HK-2 (cell line): ENCODE measurements around the gene CDH8.
"Not testable (repeated sequence)": the region's sequence is repeated elsewhere in the genome, so short reads cannot be mapped to it uniquely, and the experiment has no call there.

Experiments used
- DNase-seq: peaks from one replicate; pipeline ENCODE4 v3.0.0-alpha.2; 2018; ENCODE audit not compliant: unreplicated experiment

CDH8 gene

DNA sequence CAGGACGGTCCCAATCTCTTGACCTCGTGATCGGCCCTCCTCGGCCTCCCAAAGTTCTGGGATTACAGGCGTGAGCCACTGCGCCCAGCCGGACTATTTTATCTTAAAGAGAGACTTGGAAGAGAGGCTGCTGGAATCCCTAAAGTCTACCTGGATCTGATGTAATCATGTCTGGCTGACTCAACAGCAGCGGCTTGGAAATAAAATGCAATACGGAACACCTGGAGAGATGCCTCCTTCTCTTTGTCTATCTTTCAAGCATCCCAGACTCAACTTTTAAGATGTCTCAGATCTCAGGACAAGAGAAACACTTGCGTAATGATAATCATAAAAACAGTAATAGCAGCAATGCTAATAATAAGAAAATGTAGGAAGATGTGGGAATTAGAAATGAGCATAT, 95.6 kb downstream of the CDH8 start:
- no peak for DNase-seq

GRCh38 chr16:61937646-61938045, 98.6 kb downstream of the CDH8 start:
- DNase-seq, result no peak

DNA sequence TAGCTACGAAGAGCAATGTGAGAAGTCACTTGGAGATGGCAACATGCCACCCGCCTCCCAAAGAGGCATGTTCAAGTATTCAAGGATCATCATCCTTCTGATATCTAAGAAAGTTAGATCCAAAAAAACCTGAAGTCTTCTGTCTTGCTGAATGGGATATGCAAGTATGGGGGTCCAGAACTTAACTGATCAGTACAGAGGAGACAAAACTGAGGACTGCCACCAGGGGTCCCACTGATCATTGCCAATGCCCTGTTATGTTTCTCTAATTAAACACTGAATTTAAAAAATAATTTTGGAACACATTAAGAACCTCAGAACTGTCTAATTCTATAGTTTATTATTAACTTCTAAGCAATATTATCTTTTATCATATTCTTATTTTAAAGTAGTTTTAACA, 99.7 kb downstream of the CDH8 start:
- no peak for DNase-seq

DNA sequence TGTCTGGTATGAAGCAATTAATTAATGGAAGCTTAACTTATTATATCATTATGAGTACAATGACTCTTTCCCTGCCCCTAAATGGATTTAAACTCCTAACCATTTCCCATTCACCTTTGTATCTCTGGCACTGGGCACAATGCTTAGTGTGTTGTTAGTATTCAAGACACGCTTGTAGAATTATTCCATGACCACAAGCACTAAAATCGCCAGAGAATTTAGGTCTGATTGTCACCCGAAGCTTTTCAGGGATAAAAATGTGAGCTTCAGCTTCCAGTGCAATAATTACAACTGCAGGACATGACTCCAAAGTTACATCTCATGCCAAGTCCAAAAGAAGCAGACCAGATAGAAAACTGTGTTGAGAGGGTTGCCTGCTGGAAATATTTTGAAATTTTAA, 101.6 kb downstream of the CDH8 start:
- no peak for DNase-seq

- DNase-seq, result no peak
Observed at GRCh38 chr16:61929776-61930175, 106.5 kb downstream of the CDH8 start.

DNA sequence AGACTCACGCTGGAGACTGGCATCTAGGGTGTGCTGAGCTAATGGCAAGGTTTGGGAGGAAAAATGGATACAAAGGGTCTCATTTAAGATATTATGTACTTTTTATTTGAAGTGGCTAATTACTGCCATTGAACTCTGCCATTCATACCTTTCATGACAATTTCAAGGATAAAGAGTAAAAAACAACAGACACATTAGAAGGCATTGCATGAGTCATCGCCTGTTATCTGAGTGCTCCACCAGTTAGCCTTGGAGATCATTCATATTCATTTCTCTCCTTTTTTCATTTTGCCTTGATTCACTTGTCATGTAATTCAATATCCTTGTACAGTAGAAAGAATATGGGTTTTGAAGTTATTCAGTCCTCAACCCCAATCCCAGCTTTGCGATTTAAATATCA, 109.5 kb downstream of the CDH8 start:
- DNase-seq, result no peak

DNA sequence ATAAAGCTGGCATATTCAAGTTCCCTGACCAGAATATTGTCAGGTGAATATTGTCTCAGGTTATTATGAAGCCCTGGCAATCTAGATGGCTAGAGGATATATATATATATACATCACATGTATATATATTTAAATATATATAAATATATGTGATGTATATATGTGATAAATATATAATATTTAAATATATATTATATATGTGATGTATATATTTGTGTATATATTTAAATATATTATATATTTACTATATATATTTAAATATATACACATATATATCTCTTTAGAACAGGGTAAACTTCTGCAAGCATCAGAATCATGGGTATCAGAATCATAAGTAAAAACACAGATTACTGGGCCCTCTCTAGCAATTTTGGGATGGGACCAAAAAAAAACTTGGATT, 112.6 kb downstream of the CDH8 start:
- DNase-seq, result no peak

DNA sequence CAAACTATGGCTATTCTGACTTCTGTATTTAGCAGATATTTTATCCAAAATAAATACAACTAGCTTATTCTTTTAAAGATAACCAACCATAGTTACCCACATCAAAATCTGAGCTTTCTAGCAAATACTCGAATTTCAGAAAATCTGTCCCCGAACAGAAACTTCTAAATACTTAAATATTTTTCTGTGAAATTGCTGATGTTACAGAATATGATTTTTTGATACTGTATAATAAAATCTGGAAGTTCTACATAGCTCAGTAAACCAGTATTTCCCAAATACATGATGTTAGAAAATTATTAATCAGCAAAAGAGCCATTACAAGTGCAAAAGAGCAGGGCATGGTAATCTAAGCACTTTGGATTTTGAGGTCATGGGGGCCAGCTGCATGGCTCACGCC, 114.9 kb downstream of the CDH8 start:
- no peak for DNase-seq

GRCh38 chr16:61917865-61918826, 118.1 kb downstream of the CDH8 start:
- DNase-seq, result not testable (repeated sequence)

DNA sequence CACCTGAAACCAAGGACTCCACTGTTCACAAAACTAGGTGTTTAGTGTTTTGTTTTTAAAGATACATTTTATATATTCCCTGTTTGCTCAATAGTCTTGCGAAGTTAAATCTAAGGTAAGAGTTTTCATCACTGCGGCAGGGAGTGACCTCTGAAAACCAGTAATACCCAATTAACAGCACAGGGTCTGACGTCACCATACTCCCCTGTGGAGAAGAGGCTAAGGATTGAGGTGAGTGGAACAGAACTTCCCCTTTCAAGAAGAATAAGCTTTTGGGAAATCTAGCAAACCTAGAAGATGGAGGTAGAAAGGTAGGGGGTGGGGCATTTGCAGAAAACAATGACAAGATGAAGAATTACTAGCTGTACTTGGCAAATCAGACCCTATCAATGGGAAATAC, 120.7 kb downstream of the CDH8 start:
- no peak for DNase-seq

DNA sequence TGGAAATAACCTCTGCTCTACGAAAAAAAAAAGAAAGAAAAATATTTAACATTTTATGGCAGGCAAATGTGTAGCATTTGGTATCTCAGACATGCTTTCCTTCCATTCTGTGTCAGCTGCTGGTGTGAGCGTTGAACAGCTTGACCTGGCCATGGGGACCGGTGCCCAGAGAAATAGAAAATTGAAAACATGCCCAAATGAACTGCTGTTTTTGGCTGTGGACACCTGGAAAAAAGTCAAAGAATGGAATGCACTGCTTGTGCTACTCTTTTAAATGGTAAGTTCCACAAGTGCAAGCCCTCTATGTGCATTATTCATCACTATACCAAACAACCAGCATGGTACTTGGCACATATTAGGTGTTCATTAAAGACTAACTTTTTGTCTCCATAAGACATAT, 127.2 kb downstream of the CDH8 start:
- no peak for DNase-seq

DNA sequence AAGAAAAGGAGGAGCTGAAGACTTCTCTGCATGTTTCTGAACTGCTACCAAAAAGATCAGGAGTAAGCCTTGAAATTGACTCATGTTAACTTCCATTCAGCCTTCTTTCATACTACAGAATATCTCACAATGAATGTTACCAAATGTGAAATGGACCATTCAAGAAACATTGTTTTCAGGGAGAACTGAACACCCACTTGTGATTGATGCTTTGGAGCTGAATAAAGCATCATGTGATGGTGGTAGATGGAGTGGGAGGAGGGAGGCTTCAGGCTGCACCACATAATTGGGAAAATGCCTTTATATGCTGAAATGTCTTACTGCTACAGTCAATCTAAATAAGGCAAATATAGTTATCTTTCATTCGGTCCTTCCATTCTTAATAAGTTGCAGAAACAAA, 127.8 kb downstream of the CDH8 start:
- no peak for DNase-seq

- DNase-seq, result no peak
Observed at GRCh38 chr16:61901689-61902088, 134.5 kb downstream of the CDH8 start.

DNA sequence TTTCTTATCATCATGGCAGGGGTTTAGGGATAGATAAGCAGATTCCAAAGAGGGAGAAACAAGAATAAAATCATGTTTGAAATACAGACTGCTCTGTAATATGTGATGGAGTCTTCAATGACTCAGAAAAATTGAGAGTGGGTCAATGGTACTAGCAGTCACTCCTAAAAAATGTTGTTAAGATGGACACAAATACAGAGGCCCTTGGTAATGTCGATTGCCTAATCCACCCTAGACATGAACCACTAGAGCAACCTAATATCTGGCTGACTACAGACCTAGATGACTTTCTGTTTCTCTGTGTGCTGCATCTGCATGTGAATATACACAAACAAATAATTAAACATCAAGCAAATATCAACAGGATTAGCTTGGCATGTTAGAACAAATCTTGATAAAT, 135.8 kb downstream of the CDH8 start:
- DNase-seq, result no peak

DNA sequence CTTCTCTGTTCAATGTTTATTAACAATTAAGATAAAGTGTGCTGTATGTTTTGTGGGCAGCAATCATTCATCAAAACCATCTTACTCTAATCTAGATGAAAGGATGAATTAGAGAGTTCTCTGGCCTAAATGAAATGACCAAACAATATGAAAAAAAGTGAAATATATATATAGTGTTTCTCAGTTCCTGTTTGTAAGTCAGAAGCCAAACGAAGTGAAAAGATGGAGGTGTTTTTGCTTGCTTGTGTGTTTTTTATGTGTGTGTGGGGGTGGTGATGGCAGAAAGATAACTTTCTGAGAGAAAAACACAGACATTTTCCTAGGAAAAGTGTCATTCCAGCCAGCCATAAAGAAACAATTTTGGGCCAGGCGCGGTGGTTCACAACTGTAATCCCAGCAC, 138.6 kb downstream of the CDH8 start:
- DNase-seq, result no peak

DNA sequence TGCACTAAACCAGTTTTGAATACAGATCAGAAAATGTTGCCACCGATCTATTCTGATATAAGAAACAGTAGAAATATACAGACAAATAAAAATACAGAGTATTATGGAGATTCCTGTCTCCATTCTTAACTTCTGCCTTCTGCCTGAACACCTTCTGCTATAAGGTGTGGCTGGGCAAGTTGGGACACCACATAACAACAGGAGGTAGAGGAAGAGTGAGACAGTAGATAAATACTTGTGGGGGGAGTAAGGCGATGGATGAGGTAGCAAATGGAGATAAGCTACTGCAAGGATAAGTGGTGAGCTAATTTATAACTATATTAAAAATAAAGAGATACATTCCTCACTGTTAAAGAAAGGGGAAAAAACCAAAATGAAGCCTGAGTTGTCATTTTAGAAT, 143.7 kb downstream of the CDH8 start:
- no peak for DNase-seq

GRCh38 chr16:61891460-61891859, 144.8 kb downstream of the CDH8 start:
- no peak for DNase-seq

GRCh38 chr16:61890386-61890785, 145.9 kb downstream of the CDH8 start:
- DNase-seq, result no peak

GRCh38 chr16:61887903-61888302, 148.3 kb downstream of the CDH8 start:
- DNase-seq, result no peak

GRCh38 chr16:61885343-61885742, 150.9 kb downstream of the CDH8 start:
- no peak for DNase-seq

GRCh38 chr16:61879306-61879705, 156.9 kb downstream of the CDH8 start:
- no peak for DNase-seq

DNA sequence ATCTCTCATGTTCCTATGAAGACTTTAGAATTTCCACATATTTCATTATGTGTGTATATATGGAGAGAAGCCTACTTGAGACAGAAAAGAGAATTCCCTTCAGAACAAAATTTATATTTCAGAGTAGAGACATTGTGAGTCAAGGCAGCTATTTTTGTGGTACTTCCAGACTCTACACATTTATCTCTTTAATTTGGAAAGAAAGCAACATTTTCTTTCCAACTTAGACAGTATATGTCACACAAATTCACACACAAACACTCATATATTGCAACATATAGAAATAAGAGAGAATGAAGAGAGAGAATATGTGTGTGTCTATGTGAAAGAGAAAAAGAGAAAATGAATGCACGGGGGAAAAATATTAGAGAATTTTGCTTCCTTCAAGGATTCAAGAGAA, 158.8 kb downstream of the CDH8 start:
- DNase-seq, result no peak

DNA sequence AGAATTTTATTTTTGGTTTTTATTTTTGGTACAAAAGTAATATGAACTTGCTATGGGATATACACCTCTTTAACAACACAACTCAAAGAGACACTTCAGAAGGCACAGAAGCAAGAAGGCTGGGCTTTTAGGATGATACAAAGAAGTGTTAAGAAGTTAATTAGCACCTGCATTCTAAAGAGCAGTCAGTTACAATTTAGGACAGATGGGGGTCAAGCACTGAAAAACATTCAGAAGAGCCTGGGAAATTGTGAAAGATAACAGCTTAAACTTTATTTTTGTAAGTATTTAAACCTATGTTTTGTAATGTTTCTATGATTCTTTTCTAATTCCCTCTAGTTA, 163.5 kb downstream of the CDH8 start:
- DNase-seq, result no peak
